ENCODE data around the gene MAT2B. TPM values are rescaled to one million over a fixed set of nuclear protein-coding genes. Genes with fewer than 3 reads are reported as not detected.
"Not testable (repeated sequence)": the region's sequence is repeated elsewhere in the genome, so short reads cannot be mapped to it uniquely, and the experiment has no call there.

The MAT2B gene
- total RNA-seq, 1 donor from 2014 or later = 62.5 TPM

GRCh38 chr5:163498886-163499285 is 6.5 kb upstream of the MAT2B start:
- ATAC-seq = no peak
- DNase-seq = no peak
- intact Hi-C loops (cut with micrococcal nuclease) = no loop called here

- intact Hi-C loops (cut with micrococcal nuclease) = no loop called here
- DNase-seq (no peak), ATAC-seq (no peak)
Measured at GRCh38 chr5:163502521-163502920, 2.9 kb upstream of the MAT2B start.

GRCh38 chr5:163503106-163504078 is 2.0 kb upstream of the MAT2B start:
- intact Hi-C loops (cut with micrococcal nuclease) = loop anchor here (2.0 kb wide), 1 partner anchor 43 kb away; the partner anchor contains the start of genes HMMR and NUDCD2
- ATAC-seq (peak; percentile 30), DNase-seq (peak; percentile 73)

- peak; percentile 36 for ATAC-seq
- intact Hi-C loops (cut with micrococcal nuclease) = loop anchor here (2.0 kb wide), 1 partner anchor 44 kb away; the partner anchor contains the start of genes HMMR and NUDCD2
- DNase-seq = peak; percentile 40
Measured at GRCh38 chr5:163504079-163504931, 1.1 kb upstream of the MAT2B start.

GRCh38 chr5:163505049-163505367 is 411 bp upstream of the MAT2B start:
- intact Hi-C loops (cut with micrococcal nuclease) = loop anchor here (2.0 kb wide), 1 partner anchor 44 kb away; the partner anchor contains the start of genes HMMR and NUDCD2
- DNase-seq (no peak), ATAC-seq (peak; percentile 1)

GRCh38 chr5:163506095-163506457 is 657 bp downstream of the MAT2B start:
- DNase-seq (no peak), ATAC-seq (no peak)
- intact Hi-C loops (cut with micrococcal nuclease) = no loop called here

GRCh38 chr5:163506726-163507125 is 1.3 kb downstream of the MAT2B start:
- intact Hi-C loops (cut with micrococcal nuclease) = no loop called here
- ATAC-seq = no peak
- DNase-seq = no peak

GRCh38 chr5:163508753-163509152 is 3.3 kb downstream of the MAT2B start:
- no peak for DNase-seq
- ATAC-seq = no peak
- intact Hi-C loops (cut with micrococcal nuclease) = no loop called here

- intact Hi-C loops (cut with micrococcal nuclease) = no loop called here
- ATAC-seq = no peak
- no peak for DNase-seq
Measured at GRCh38 chr5:163509291-163509951, 4.0 kb downstream of the MAT2B start.

- no peak for DNase-seq
- intact Hi-C loops (cut with micrococcal nuclease) = no loop called here
- no peak for ATAC-seq
Measured at GRCh38 chr5:163512526-163512925, 7.1 kb downstream of the MAT2B start.

- DNase-seq = no peak
- ATAC-seq = no peak
- intact Hi-C loops (cut with micrococcal nuclease) = no loop called here
Measured at GRCh38 chr5:163525096-163525495, 19.7 kb downstream of the MAT2B start.

- intact Hi-C loops (cut with micrococcal nuclease) = no loop called here
- DNase-seq = peak; percentile 48
- ATAC-seq = peak; percentile 94
Measured at GRCh38 chr5:163529698-163530097, 24.3 kb downstream of the MAT2B start.

- intact Hi-C loops (cut with micrococcal nuclease) = no loop called here
- no peak for ATAC-seq
Measured at GRCh38 chr5:163531272-163531671, 25.9 kb downstream of the MAT2B start.

GRCh38 chr5:163532171-163533084 is 27.0 kb downstream of the MAT2B start:
- ATAC-seq (no peak), DNase-seq (no peak)
- intact Hi-C loops (cut with micrococcal nuclease) = no loop called here

More at GRCh38 chr5:163531272-163531671, 25.9 kb downstream of the MAT2B start:
- DNase-seq = no peak

GRCh38 chr5:163533223-163533622 is 27.8 kb downstream of the MAT2B start:
- ATAC-seq = no peak
- intact Hi-C loops (cut with micrococcal nuclease) = no loop called here
- no peak for DNase-seq

- ATAC-seq (peak; percentile 88), DNase-seq (peak; percentile 39)
- intact Hi-C loops (cut with micrococcal nuclease) = no loop called here
Measured at GRCh38 chr5:163534492-163535094, 29.2 kb downstream of the MAT2B start.

GRCh38 chr5:163535290-163535689 is 29.9 kb downstream of the MAT2B start:
- no peak for DNase-seq
- intact Hi-C loops (cut with micrococcal nuclease) = no loop called here
- peak; percentile 55 for ATAC-seq

GRCh38 chr5:163536442-163536841 is 31.0 kb downstream of the MAT2B start:
- DNase-seq; intact Hi-C loops (cut with micrococcal nuclease); ATAC-seq: not testable (repeated sequence)

Data from left ventricle myocardium superior (tissue), 1 donor.